Neural cell (in vitro differentiated cells): ENCODE results near the gene XG.
"Not testable (repeated sequence)": the region's sequence is repeated elsewhere in the genome, so short reads cannot be mapped to it uniquely, and the experiment has no call there.

Experiments
- CTCF ChIP-seq: fragments of 450-650 bp; IDR thresholded peaks from 2 replicates; pipeline ENCODE4 v1.5.1; 2014; ENCODE audit warnings: antibody characterized with exemption, mild to moderate bottlenecking, moderate library complexity; ENCODE audit not compliant: poor library complexity, severe bottlenecking
- EP300 ChIP-seq: fragments of 450-650 bp; conservative IDR thresholded peaks from 2 replicates; pipeline ENCODE4 v1.6.1; 2014; ENCODE audit warnings: antibody characterized with exemption, mild to moderate bottlenecking, moderate library complexity; ENCODE audit not compliant: poor library complexity, severe bottlenecking
- EZH2 ChIP-seq: fragments of 200-600, 300-800 bp; shearing (Covaris generic), sonication (generic); IDR thresholded peaks from 2 replicates; pipeline ENCODE4 v1.6.1; 2014; ENCODE audit warnings: antibody characterized with exemption, low read length, borderline replicate concordance, mild to moderate bottlenecking; ENCODE audit not compliant: insufficient read depth, poor library complexity, severe bottlenecking
- MXI1 ChIP-seq: fragments of 450-650 bp; conservative IDR thresholded peaks from 2 replicates; pipeline ENCODE4 v1.6.1; 2014; ENCODE audit warnings: antibody characterized with exemption, mild to moderate bottlenecking; ENCODE audit not compliant: poor library complexity, severe bottlenecking
- POLR2AphosphoS5 ChIP-seq: IDR thresholded peaks from 2 replicates; pipeline ENCODE4 v1.6.1; 2012
- REST ChIP-seq: IDR thresholded peaks from 2 replicates; pipeline ENCODE4 v1.6.1; 2012; ENCODE audit warnings: borderline replicate concordance
- SMC3 ChIP-seq: fragments of 450-650 bp; conservative IDR thresholded peaks from 2 replicates; pipeline ENCODE4 v1.6.1; 2014; ENCODE audit warnings: antibody characterized with exemption, mild to moderate bottlenecking, moderate library complexity; ENCODE audit not compliant: poor library complexity
- TAF1 ChIP-seq: IDR thresholded peaks from 2 replicates; pipeline ENCODE4 v1.6.1; 2012; ENCODE audit warnings: low read depth

GRCh38 chrX:2746250-2746649 lies 5.6 kb upstream of the XG start:
- TF ChIP-seq CTCF, POLR2AphosphoS5, SMC3, EP300, EZH2, REST, MXI1, TAF1: not testable (repeated sequence)
